Natural killer cell (primary cell): Measurements from ENCODE around the gene RIMS4. TPM values are rescaled to one million over a fixed set of nuclear protein-coding genes. Genes with fewer than 3 reads are reported as not detected.

Experiments
- ATAC-seq, 3 donors: fragments of 150-1000 bp in 2 of 3; fragments of 200-7000 bp in 1 of 3; cut with Tn5 transposase; 1 replicate in 1 of 3; 2 replicates in 2 of 3; pipeline ENCODE4 v1.10.0; 2021; ENCODE audit warnings: mild to moderate bottlenecking in 2 of 3, moderate library complexity in 2 of 3
- DNase-seq, 2 donors: peaks; one replicate each; pipeline versions ENCODE4 v3.0.0 to v3.0.0-alpha.2; 2013 to 2021; ENCODE audit warnings: mixed read lengths in 1 of 2
- H3K27ac ChIP-seq: one replicate; pipeline ENCODE4 v1.5.1; 2013; ENCODE audit warnings: mild to moderate bottlenecking, low read length
- H3K27me3 ChIP-seq: one replicate; pipeline ENCODE4 v1.6.1; 2013; ENCODE audit warnings: low read length; ENCODE audit not compliant: control insufficient read depth, insufficient read depth
- H3K36me3 ChIP-seq: one replicate; pipeline ENCODE4 v1.6.1; 2013; ENCODE audit warnings: low read length; ENCODE audit not compliant: control insufficient read depth, insufficient read depth
- H3K4me1 ChIP-seq: one replicate; pipeline ENCODE4 v1.6.1; 2013; ENCODE audit warnings: low read length; ENCODE audit not compliant: control insufficient read depth, insufficient read depth
- H3K4me3 ChIP-seq: one replicate; pipeline ENCODE4 v1.5.1; 2013; ENCODE audit warnings: low read length
- H3K9me3 ChIP-seq: one replicate; pipeline ENCODE4 v1.6.1; 2013; ENCODE audit warnings: low read length; ENCODE audit not compliant: control insufficient read depth, insufficient read depth
- H3K27ac Mint-ChIP-seq, 2 donors: one replicate each; pipeline ENCODE4 v1.8.0; 2022; ENCODE audit warnings: mild to moderate bottlenecking in 2 of 2, mixed read lengths in 2 of 2, moderate library complexity in 1 of 2
- H3K27me3 Mint-ChIP-seq, 2 donors: one replicate each; pipeline ENCODE4 v1.8.0; 2022; ENCODE audit warnings: low read depth in 2 of 2, mixed read lengths in 2 of 2
- H3K36me3 Mint-ChIP-seq: one replicate; pipeline ENCODE4 v1.8.0; 2022; ENCODE audit warnings: mixed read lengths
- H3K4me1 Mint-ChIP-seq, 2 donors: one replicate each; pipeline ENCODE4 v1.8.0; 2022; ENCODE audit warnings: mixed read lengths in 2 of 2
- H3K4me3 Mint-ChIP-seq: one replicate; pipeline ENCODE4 v1.8.0; 2022; ENCODE audit warnings: mild to moderate bottlenecking, moderate library complexity, mixed read lengths
- H3K9me3 Mint-ChIP-seq, 2 donors: one replicate each; pipeline ENCODE4 v1.8.0; 2022; ENCODE audit warnings: mixed read lengths in 2 of 2
- CTCF ChIP-seq: fragments of 200-600 bp; IDR thresholded peaks from one replicate; pipeline ENCODE4 v1.8.0; 2022; ENCODE audit warnings: antibody characterized with exemption
- WGBS: methylation state at CpG from one replicate; pipeline ENCODE4 v1.1.7; 2013; ENCODE audit warnings: missing lambda C conversion rate; ENCODE audit not compliant: insufficient coverage; 5-methylcytosine and 5-hydroxymethylcytosine counted together
- intact Hi-C: fragments of 100-400 bp; cut with micrococcal nuclease; formaldehyde crosslinking; loops from one replicate; pipeline ENCODE4 v1.14.2; 2022
- total RNA-seq, 4 donors: library from RNA; stranded (reverse); fragments of 120-200 nt in 1 of 4; gene quantifications; one replicate each; pipeline versions ENCODE4 v1.2.3 to v1.2.4, GENCODE V29; 2013 to 2022

The RIMS4 gene
- total RNA-seq, 3 donors from 2014 or later (not counting 1 experiment from before 2014, with no cell fraction given) = not detected

GRCh38 chr20:44719841-44720240 is 90.5 kb downstream of the RIMS4 start:
- no peak overlapping the region for H3K27ac Mint-ChIP-seq
- H3K4me1 Mint-ChIP-seq = peaks cover 0 to 10% of the 10 kb centered on the region in 2 donors
- Histone ChIP-seq H3K9me3 (no peaks in the 10 kb centered on the region), H3K27ac (no peak overlapping the region), H3K36me3 (no peaks in the 10 kb centered on the region), H3K4me3 (no peak overlapping the region), H3K27me3 (no peaks in the 10 kb centered on the region), H3K4me1 (peaks cover 2% of the 10 kb centered on the region)
- H3K9me3 Mint-ChIP-seq = no peaks in the 10 kb centered on the region
- TF ChIP-seq CTCF = no peak
- H3K27me3 Mint-ChIP-seq = peaks cover 0 to 6% of the 10 kb centered on the region in 2 donors
- no peak for DNase-seq
- H3K36me3 Mint-ChIP-seq = no peaks in the 10 kb centered on the region
- H3K4me3 Mint-ChIP-seq = no peak overlapping the region
- 91% methylated on average over 19 of the region's 19 CpGs for WGBS
- intact Hi-C loops = no loop called here
- no peak for ATAC-seq

- 89% methylated on average over 10 of the region's 10 CpGs for WGBS
- no peak for DNase-seq
- ATAC-seq = no peak
- Histone ChIP-seq H3K27me3 (no peaks in the 10 kb centered on the region), H3K4me1 (peaks cover 7% of the 10 kb centered on the region), H3K4me3 (no peak overlapping the region), H3K36me3 (no peaks in the 10 kb centered on the region), H3K9me3 (no peaks in the 10 kb centered on the region), H3K27ac (no peak overlapping the region)
- H3K27me3 Mint-ChIP-seq = peaks cover 9 to 10% of the 10 kb centered on the region in 2 donors
- no peaks in the 10 kb centered on the region for H3K36me3 Mint-ChIP-seq
- peaks cover 8 to 10% of the 10 kb centered on the region in 2 donors for H3K4me1 Mint-ChIP-seq
- no peak overlapping the region for H3K4me3 Mint-ChIP-seq
- no peak overlapping the region for H3K27ac Mint-ChIP-seq
- intact Hi-C loops = no loop called here
- no peak for TF ChIP-seq CTCF
- no peaks in the 10 kb centered on the region for H3K9me3 Mint-ChIP-seq
These were observed 92.4 kb downstream of the RIMS4 start for GRCh38 chr20:44717986-44718385.

- intact Hi-C loops = no loop called here
- Mint-ChIP-seq H3K4me1 (peaks cover 8 to 10% of the 10 kb centered on the region in 2 donors), H3K36me3 (no peaks in the 10 kb centered on the region), H3K9me3 (no peaks in the 10 kb centered on the region), H3K27me3 (peaks cover 13 to 22% of the 10 kb centered on the region in 2 donors), H3K27ac (no peak overlapping the region), H3K4me3 (no peak overlapping the region)
- no peak for TF ChIP-seq CTCF
- Histone ChIP-seq H3K27me3 (no peaks in the 10 kb centered on the region), H3K36me3 (no peaks in the 10 kb centered on the region), H3K4me3 (no peak overlapping the region), H3K27ac (no peak overlapping the region), H3K4me1 (peaks cover 7% of the 10 kb centered on the region), H3K9me3 (no peaks in the 10 kb centered on the region)
- 91% methylated on average over 13 of the region's 13 CpGs for WGBS
- no peak for ATAC-seq
- DNase-seq = no peak
These were observed 93.8 kb downstream of the RIMS4 start for GRCh38 chr20:44716309-44717106.
